ENCODE results near the gene CITED2.

- TF ChIP-seq EZH2phosphoT487 (IDR thresholded peaks at IDR 0.05; ENCODE audit: insufficient read depth, low read depth) (no peak), EZH2 (IDR thresholded peaks at IDR 0.05; ENCODE audit: insufficient read depth, poor library complexity, severe bottlenecking) (no peak)
Measured at GRCh38 chr6:139392794-139393193, 18.3 kb upstream of the CITED2 start.
